SK-N-SH (cell line): ENCODE measurements around the gene MCTP2.

Experiments used
- EP300 ChIP-seq, 2 experiments: IDR thresholded peaks; 2 replicates each; pipeline versions ENCODE4 v1.4.0 to v1.6.1; 2012; ENCODE audit warnings: borderline replicate concordance in 1 of 2, low read depth in 1 of 2, low read length in 1 of 2
- FOXJ3 ChIP-seq: sonication (generic); formaldehyde crosslinking; IDR thresholded peaks from 2 replicates; pipeline ENCODE4 v1.5.1; 2020; ENCODE audit warnings: mild to moderate bottlenecking, missing genetic modification reagents
- REST ChIP-seq: IDR thresholded peaks from 2 replicates; pipeline ENCODE4 v1.6.1; 2012; ENCODE audit warnings: mild to moderate bottlenecking, low read depth, low read length, moderate library complexity
- TAF1 ChIP-seq: IDR thresholded peaks from 2 replicates; pipeline ENCODE4 v1.6.1; 2012; ENCODE audit warnings: low read depth, mild to moderate bottlenecking, low read length, moderate library complexity, borderline replicate concordance
- TF ChIP-seq, protein P1 (sequence below): IDR thresholded peaks from 2 replicates; pipeline ENCODE4; 2012

GRCh38 chr15:94305133-94305532, 73.8 kb downstream of the MCTP2 start:
- no peak for TF ChIP-seq EP300 (IDR thresholded peaks at IDR 0.05; ENCODE audit: borderline replicate concordance in 1 of 2, low read depth in 1 of 2, low read length in 1 of 2)
- no peak for TF ChIP-seq REST
- no peak for TF ChIP-seq TAF1
- TF ChIP-seq, protein P1, sequence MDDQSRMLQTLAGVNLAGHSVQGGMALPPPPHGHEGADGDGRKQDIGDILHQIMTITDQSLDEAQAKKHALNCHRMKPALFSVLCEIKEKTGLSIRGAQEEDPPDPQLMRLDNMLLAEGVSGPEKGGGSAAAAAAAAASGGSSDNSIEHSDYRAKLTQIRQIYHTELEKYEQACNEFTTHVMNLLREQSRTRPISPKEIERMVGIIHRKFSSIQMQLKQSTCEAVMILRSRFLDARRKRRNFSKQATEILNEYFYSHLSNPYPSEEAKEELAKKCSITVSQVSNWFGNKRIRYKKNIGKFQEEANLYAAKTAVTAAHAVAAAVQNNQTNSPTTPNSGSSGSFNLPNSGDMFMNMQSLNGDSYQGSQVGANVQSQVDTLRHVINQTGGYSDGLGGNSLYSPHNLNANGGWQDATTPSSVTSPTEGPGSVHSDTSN: no peak
- TF ChIP-seq FOXJ3 (CRISPR knock-in tag): no peak
